HK-2 (cell line): ENCODE results near the gene NKAIN4.
"Not testable (repeated sequence)": the region's sequence is repeated elsewhere in the genome, so short reads cannot be mapped to it uniquely, and the experiment has no call there.

Experiments used
- DNase-seq: peaks from one replicate; pipeline ENCODE4 v3.0.0-alpha.2; 2018; ENCODE audit not compliant: unreplicated experiment

NKAIN4 gene

GRCh38 chr20:63257629-63258028 is 3.4 kb upstream of the NKAIN4 start:
- no peak for DNase-seq

- no peak for DNase-seq
Observed at GRCh38 chr20:63256954-63257353, 2.7 kb upstream of the NKAIN4 start.

GRCh38 chr20:63255931-63256704 is 1.9 kb upstream of the NKAIN4 start:
- no peak for DNase-seq

- DNase-seq, result no peak
Observed at GRCh38 chr20:63254606-63255384, 532 bp upstream of the NKAIN4 start.

- no peak for DNase-seq
Observed at GRCh38 chr20:63253438-63254231, 628 bp downstream of the NKAIN4 start.

- DNase-seq, result no peak
Observed at GRCh38 chr20:63253065-63253437, 1.2 kb downstream of the NKAIN4 start.

- DNase-seq, result no peak
Observed at GRCh38 chr20:63252284-63252711, 2.0 kb downstream of the NKAIN4 start.

- DNase-seq, result not testable (repeated sequence)
Observed at GRCh38 chr20:63251350-63251749, 2.9 kb downstream of the NKAIN4 start.

GRCh38 chr20:63249891-63250290 is 4.4 kb downstream of the NKAIN4 start:
- DNase-seq, result no peak

GRCh38 chr20:63248835-63249591 is 5.2 kb downstream of the NKAIN4 start:
- DNase-seq, result peak; percentile 63

- DNase-seq, result no peak
Observed at GRCh38 chr20:63247671-63248228, 6.5 kb downstream of the NKAIN4 start.

- DNase-seq, result peak; percentile 73
Observed at GRCh38 chr20:63246490-63247288, 7.6 kb downstream of the NKAIN4 start.

- DNase-seq, result no peak
Observed at GRCh38 chr20:63244468-63244867, 9.8 kb downstream of the NKAIN4 start.

- no peak for DNase-seq
Observed at GRCh38 chr20:63243604-63244247, 10.5 kb downstream of the NKAIN4 start.

- DNase-seq, result no peak
Observed at GRCh38 chr20:63242736-63243135, 11.5 kb downstream of the NKAIN4 start.

GRCh38 chr20:63241272-63241671 is 13.0 kb downstream of the NKAIN4 start:
- no peak for DNase-seq

- no peak for DNase-seq
Observed at GRCh38 chr20:63240004-63240403, 14.3 kb downstream of the NKAIN4 start.

- DNase-seq, result no peak
Observed at GRCh38 chr20:63239431-63239830, 14.8 kb downstream of the NKAIN4 start.

GRCh38 chr20:63238514-63239125 is 15.6 kb downstream of the NKAIN4 start:
- no peak for DNase-seq
